ENCODE results near the gene KCNT1. TPM values are rescaled to one million over a fixed set of nuclear protein-coding genes. Genes with fewer than 3 reads are reported as not detected.

KCNT1 gene
- total RNA-seq, 1 experiment from 2014 or later, result 0.17 TPM

DNA sequence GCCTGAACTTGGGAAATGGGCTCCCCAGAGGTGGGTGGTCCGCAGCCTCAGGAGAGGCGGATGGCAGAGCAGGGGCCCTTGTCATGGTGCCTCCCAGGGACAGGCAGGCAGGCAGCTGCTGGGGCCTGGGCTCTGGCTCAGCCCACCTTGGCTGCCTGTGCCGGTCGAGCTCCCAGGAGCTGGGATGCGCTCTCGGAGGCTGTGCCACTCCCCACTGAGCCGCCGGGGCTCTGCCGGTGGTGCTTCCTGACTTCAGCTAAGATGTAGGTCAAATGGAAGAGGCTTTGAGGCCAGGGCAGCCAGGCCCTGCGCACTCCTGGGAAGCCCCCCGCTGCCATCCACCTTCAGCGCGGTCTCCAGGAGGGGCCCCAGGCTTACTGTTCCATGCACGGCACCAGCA lies 41.0 kb downstream of the KCNT1 start:
- intact Hi-C loops (cut with micrococcal nuclease), result no loop called here
- no TSS peak for BruUV-seq (replicated peaks)
- RAD21 ChIA-PET (ENCODE audit: low non-redundant PET in 1 of 2, low total read pairs in 2 of 2, uncharacterized antibody in 2 of 2, unreplicated experiment in 2 of 2), result no interaction called here

DNA sequence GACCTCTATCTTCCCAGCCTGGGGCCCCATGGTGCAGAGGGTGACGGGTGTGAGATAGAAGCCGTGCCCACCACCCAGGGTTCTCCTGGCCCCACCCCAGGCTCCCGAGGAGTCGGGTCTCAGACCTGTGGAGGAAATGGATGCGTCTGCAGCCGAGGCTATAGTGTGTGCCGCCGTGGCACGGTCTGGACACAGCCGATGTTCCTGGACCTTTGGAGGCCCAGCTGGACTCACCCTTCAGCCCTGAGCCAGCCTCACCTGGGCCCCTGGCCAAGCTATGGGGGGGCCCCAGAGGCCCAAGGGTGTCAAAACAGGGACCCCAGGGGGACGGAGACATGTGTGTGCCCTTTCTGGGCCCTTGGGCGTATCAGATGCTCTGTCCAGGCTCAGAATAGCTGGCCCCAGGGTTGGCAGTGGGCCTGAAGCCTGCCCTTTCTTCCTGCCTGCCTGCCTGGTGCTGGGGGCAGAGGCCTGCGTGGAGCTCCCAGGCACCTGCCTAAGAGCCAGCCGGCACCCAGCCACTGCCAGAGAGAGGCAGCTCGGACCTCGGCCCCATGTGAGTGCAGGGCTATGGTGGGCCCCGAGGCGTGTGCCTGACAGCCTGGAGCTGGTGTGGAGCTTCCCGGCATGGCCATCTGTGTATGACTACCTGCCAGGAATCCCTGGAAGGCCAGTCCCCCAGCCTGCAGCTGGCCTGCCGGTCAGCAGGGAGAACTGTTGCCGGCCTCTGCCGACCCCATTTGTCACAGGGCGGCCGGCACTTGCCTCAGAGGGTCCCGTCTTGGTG lies 41.8 kb downstream of the KCNT1 start:
- no peak for ATAC-seq
- TF ChIP-seq ZBTB33 (IDR thresholded peaks at IDR 0.05; ENCODE audit: extremely low read depth, insufficient replicate concordance, low read length) (no peak), TCF7L2 (IDR thresholded peaks at IDR 0.05; ENCODE audit: borderline replicate concordance, extremely low read depth, insufficient read depth, insufficient read length) (no peak), POLR2A (IDR thresholded peaks at IDR 0.05; ENCODE audit: borderline replicate concordance, extremely low read depth, insufficient read depth, insufficient read length) (no peak), RAD21 (IDR thresholded peaks at IDR 0.05; ENCODE audit: low read depth) (no peak), JUND (IDR thresholded peaks at IDR 0.05) (no peak), SP1 (IDR thresholded peaks at IDR 0.05; ENCODE audit: low read depth) (no peak), FOSL1 (IDR thresholded peaks at IDR 0.05; ENCODE audit: low read depth) (no peak)
- TF ChIP-seq, protein P1, sequence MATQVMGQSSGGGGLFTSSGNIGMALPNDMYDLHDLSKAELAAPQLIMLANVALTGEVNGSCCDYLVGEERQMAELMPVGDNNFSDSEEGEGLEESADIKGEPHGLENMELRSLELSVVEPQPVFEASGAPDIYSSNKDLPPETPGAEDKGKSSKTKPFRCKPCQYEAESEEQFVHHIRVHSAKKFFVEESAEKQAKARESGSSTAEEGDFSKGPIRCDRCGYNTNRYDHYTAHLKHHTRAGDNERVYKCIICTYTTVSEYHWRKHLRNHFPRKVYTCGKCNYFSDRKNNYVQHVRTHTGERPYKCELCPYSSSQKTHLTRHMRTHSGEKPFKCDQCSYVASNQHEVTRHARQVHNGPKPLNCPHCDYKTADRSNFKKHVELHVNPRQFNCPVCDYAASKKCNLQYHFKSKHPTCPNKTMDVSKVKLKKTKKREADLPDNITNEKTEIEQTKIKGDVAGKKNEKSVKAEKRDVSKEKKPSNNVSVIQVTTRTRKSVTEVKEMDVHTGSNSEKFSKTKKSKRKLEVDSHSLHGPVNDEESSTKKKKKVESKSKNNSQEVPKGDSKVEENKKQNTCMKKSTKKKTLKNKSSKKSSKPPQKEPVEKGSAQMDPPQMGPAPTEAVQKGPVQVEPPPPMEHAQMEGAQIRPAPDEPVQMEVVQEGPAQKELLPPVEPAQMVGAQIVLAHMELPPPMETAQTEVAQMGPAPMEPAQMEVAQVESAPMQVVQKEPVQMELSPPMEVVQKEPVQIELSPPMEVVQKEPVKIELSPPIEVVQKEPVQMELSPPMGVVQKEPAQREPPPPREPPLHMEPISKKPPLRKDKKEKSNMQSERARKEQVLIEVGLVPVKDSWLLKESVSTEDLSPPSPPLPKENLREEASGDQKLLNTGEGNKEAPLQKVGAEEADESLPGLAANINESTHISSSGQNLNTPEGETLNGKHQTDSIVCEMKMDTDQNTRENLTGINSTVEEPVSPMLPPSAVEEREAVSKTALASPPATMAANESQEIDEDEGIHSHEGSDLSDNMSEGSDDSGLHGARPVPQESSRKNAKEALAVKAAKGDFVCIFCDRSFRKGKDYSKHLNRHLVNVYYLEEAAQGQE (IDR thresholded peaks at IDR 0.05; ENCODE audit: low read depth), result no peak
- no peaks in the 10 kb centered on the region for H3K9me2 ChIP-seq (ENCODE audit: insufficient read depth)
- H3K79me2 ChIP-seq (ENCODE audit: insufficient read depth, low read length), result no peaks in the 10 kb centered on the region
- ChIA-PET POLR2A (no interaction called here), CTCF (no interaction called here), RAD21 (ENCODE audit: low non-redundant PET in 1 of 2, low total read pairs in 2 of 2, uncharacterized antibody in 2 of 2, unreplicated experiment in 2 of 2) (no interaction called here)
- BruUV-seq (replicated peaks), result no TSS peak
- no peak overlapping the region for H3K4me3 ChIP-seq (replicated peaks in 1 of 2; ENCODE audit: low read depth in 1 of 2, low read length in 2 of 2)
- H3K4me2 ChIP-seq (ENCODE audit: low read length), result no peak overlapping the region
- H3K4me1 ChIP-seq (ENCODE audit: control insufficient read depth in 1 of 2, insufficient read depth in 2 of 2, low read length in 2 of 2), result no peaks in the 10 kb centered on the region
- no peak overlapping the region for H2AFZ ChIP-seq (ENCODE audit: low read depth, low read length, poor library complexity, severe bottlenecking)
- H3K9ac ChIP-seq (ENCODE audit: low read length), result no peak overlapping the region
- no peaks in the 10 kb centered on the region for H3K27me3 ChIP-seq (ENCODE audit: insufficient read depth, low read length)
- H3K27ac ChIP-seq (ENCODE audit: low read depth, low read length), result no peak overlapping the region
- intact Hi-C loops (cut with micrococcal nuclease), result no loop called here
- H3K9me3 ChIP-seq (ENCODE audit: control insufficient read depth in 1 of 2, insufficient read depth in 1 of 2, low read depth in 1 of 2, low read length in 2 of 2), result no peaks in the 10 kb centered on the region
- no peaks in the 10 kb centered on the region for H3K36me3 ChIP-seq (ENCODE audit: control insufficient read depth in 1 of 2, insufficient read depth in 2 of 2, low read length in 2 of 2)
- H4K20me1 ChIP-seq (ENCODE audit: insufficient read depth), result no peaks in the 10 kb centered on the region
- DNase-seq (ENCODE audit: low read depth, low spot score), result no peak

More for the DNA sequence above, 41.0 kb downstream of the KCNT1 start:
- H3K9me2 ChIP-seq (ENCODE audit: insufficient read depth), result no peaks in the 10 kb centered on the region
- ChIA-PET CTCF (no interaction called here), POLR2A (no interaction called here)
- H3K4me1 ChIP-seq (ENCODE audit: control insufficient read depth in 1 of 2, insufficient read depth in 2 of 2, low read length in 2 of 2), result no peaks in the 10 kb centered on the region
- ATAC-seq, result no peak
- H3K4me3 ChIP-seq (replicated peaks in 1 of 2; ENCODE audit: low read depth in 1 of 2, low read length in 2 of 2), result no peak overlapping the region
- H3K36me3 ChIP-seq (ENCODE audit: control insufficient read depth in 1 of 2, insufficient read depth in 2 of 2, low read length in 2 of 2), result no peaks in the 10 kb centered on the region
- H3K9ac ChIP-seq (ENCODE audit: low read length), result no peak overlapping the region
- H4K20me1 ChIP-seq (ENCODE audit: insufficient read depth), result no peaks in the 10 kb centered on the region
- H3K79me2 ChIP-seq (ENCODE audit: insufficient read depth, low read length), result no peaks in the 10 kb centered on the region
- H3K9me3 ChIP-seq (ENCODE audit: control insufficient read depth in 1 of 2, insufficient read depth in 1 of 2, low read depth in 1 of 2, low read length in 2 of 2), result no peaks in the 10 kb centered on the region
- no peak overlapping the region for H3K4me2 ChIP-seq (ENCODE audit: low read length)
- no peak overlapping the region for H3K27ac ChIP-seq (ENCODE audit: low read depth, low read length)
- DNase-seq (ENCODE audit: low read depth, low spot score), result no peak
- H2AFZ ChIP-seq (ENCODE audit: low read depth, low read length, poor library complexity, severe bottlenecking), result no peak overlapping the region
- no peak for TF ChIP-seq JUND (IDR thresholded peaks at IDR 0.05)
- TF ChIP-seq POLR2A (IDR thresholded peaks at IDR 0.05; ENCODE audit: borderline replicate concordance, extremely low read depth, insufficient read depth, insufficient read length), result no peak
- no peak for TF ChIP-seq FOSL1 (IDR thresholded peaks at IDR 0.05; ENCODE audit: low read depth)
- TF ChIP-seq ZFX (IDR thresholded peaks at IDR 0.05), result no peak
- no peaks in the 10 kb centered on the region for H3K27me3 ChIP-seq (ENCODE audit: insufficient read depth, low read length)

All from HCT116 (cell line).